ENCODE measurements around the gene OLA1. TPM values are rescaled to one million over a fixed set of nuclear protein-coding genes. Genes with fewer than 3 reads are reported as not detected.
A peak's percentile ranks its signal among the peaks of the same experiment; 100 is the strongest.

The OLA1 gene
- total RNA-seq, 1 donor from 2014 or later = 132 TPM

DNA sequence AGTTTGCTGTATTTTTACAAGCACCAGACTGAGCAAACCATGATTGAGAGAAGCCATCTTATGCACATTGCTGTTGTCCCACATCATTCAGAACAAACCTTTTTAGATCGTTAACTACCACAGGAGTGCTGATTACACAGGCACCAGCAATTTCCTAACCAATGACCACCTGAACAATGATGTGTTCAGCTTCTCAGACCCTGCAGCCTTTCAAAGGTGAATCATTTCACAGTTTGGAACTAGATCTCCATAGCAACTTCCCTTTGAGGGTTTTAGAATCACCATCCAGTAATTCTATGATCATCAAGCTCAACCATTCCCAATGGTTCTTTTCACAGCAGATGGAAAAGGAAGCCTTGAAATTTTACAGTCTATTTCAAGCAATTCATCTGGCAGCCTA is 71.4 kb downstream of the OLA1 start:
- TF ChIP-seq, protein P1, sequence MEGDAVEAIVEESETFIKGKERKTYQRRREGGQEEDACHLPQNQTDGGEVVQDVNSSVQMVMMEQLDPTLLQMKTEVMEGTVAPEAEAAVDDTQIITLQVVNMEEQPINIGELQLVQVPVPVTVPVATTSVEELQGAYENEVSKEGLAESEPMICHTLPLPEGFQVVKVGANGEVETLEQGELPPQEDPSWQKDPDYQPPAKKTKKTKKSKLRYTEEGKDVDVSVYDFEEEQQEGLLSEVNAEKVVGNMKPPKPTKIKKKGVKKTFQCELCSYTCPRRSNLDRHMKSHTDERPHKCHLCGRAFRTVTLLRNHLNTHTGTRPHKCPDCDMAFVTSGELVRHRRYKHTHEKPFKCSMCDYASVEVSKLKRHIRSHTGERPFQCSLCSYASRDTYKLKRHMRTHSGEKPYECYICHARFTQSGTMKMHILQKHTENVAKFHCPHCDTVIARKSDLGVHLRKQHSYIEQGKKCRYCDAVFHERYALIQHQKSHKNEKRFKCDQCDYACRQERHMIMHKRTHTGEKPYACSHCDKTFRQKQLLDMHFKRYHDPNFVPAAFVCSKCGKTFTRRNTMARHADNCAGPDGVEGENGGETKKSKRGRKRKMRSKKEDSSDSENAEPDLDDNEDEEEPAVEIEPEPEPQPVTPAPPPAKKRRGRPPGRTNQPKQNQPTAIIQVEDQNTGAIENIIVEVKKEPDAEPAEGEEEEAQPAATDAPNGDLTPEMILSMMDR (IDR thresholded peaks at IDR 0.05; ENCODE audit: insufficient read depth, low read length, severe bottlenecking) = no peak
- FAIRE-seq (no peak), DNase-seq (ENCODE audit: low read depth) (peak; percentile 96)
- Histone ChIP-seq H3K27me3 (ENCODE audit: control insufficient read depth, insufficient read depth, low read length) (no peaks in the 10 kb centered on the region), H3K4me3 (ENCODE audit: low read depth, low read length) (no peak overlapping the region), H3K36me3 (ENCODE audit: control insufficient read depth, insufficient read depth, low read length) (peaks cover 2% of the 10 kb centered on the region)

DNA sequence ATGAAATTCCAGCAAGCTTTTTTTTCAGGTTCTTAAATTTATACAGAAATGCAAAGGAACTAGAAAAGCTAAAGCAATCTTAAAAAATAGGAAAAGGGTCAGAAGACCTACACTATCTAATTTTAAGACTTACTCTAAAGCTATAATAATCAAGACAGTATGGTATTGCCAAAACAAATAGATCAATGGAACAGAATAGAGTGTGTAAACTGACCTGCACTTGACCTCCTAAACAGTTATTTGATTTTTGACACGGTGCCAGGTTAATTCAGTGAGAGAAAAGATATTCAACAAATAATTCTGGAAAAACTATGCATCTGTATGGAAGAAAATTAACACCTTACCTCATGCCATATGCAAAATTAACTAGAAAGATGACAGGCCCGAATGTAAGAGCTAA is 73.6 kb downstream of the OLA1 start:
- Histone ChIP-seq H3K4me3 (ENCODE audit: low read depth, low read length) (no peak overlapping the region), H3K36me3 (ENCODE audit: control insufficient read depth, insufficient read depth, low read length) (peaks cover 2% of the 10 kb centered on the region), H3K27me3 (ENCODE audit: control insufficient read depth, insufficient read depth, low read length) (no peaks in the 10 kb centered on the region)
- TF ChIP-seq, protein P1 (IDR thresholded peaks at IDR 0.05; ENCODE audit: insufficient read depth, low read length, severe bottlenecking) = no peak
- FAIRE-seq (no peak), DNase-seq (ENCODE audit: low read depth) (no peak)

DNA sequence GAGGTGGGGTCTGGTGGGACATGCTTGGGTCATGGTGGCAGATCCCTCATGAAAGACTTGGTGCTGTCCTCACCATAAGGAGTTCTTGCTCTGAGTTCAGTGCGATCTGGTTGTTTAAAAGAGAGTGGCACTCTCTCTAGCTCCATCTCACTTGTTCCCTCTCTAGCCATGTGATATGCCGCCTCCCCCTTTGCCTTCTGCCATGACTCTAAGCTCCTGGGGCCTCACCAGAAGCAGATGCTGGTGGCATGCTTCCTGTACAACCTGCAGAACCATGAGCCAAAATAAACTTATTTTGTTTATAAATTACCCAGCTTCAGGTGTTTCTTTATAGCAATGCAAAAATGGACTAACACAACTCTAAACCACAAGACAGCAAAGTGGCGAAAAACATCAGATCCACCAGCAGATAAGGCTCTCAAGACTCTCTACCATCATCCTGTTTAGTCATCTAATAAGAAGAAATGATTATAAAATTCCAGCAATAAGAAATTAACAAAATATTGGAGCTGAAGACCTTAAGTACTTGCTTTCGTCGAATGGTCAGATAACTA is 75.5 kb downstream of the OLA1 start:
- H3K4me3 ChIP-seq (ENCODE audit: low read depth, low read length) = no peak overlapping the region
- TF ChIP-seq, protein P1 (IDR thresholded peaks at IDR 0.05; ENCODE audit: insufficient read depth, low read length, severe bottlenecking) = no peak
- DNase-seq (ENCODE audit: low read depth) (no peak), FAIRE-seq (no peak)
- H3K36me3 ChIP-seq (ENCODE audit: control insufficient read depth, insufficient read depth, low read length) = peaks cover 2% of the 10 kb centered on the region
- no peaks in the 10 kb centered on the region for H3K27me3 ChIP-seq (ENCODE audit: control insufficient read depth, insufficient read depth, low read length)

DNA sequence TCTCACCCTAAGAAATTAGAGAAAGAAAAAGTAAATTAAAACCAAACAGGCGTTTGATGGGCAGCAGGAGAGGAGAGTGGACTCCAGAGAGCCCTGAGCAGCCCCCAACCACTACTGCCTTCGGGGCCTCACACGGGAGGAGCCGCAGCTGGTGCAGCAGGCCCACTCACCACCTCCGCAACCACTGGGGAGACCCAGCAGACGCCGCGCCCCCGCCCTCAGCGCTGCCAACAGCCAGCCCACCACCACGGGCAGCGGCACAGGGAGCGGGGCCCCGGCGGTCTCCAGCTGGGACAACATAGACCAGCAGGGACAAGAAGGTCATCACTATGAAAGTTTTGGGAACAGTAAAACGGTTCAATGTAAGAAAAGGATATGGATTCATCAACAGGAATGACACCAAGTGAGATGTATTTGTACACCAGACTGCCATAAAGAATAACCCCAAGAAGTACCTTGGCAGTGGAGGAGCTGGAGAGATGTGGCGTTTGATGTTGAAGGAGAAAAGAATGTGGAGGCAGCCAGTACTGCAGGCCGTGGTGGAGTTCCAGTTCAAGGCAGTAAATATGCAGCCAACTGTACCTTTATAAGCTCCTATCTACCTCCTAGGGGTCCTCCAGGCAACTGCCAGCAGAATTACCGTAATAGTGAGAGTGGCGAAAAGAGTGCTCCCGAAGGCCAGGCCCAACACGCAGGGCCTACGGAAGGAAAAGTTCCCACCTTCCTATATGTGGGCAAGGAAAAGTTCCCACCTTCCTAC is 76.5 kb downstream of the OLA1 start:
- DNase-seq (ENCODE audit: low read depth) (no peak), FAIRE-seq (no peak)
- H3K36me3 ChIP-seq (ENCODE audit: control insufficient read depth, insufficient read depth, low read length) = peaks cover 3% of the 10 kb centered on the region
- H3K27me3 ChIP-seq (ENCODE audit: control insufficient read depth, insufficient read depth, low read length) = no peaks in the 10 kb centered on the region
- TF ChIP-seq, protein P1 (IDR thresholded peaks at IDR 0.05; ENCODE audit: insufficient read depth, low read length, severe bottlenecking) = no peak
- H3K4me3 ChIP-seq (ENCODE audit: low read depth, low read length) = no peak overlapping the region

DNA sequence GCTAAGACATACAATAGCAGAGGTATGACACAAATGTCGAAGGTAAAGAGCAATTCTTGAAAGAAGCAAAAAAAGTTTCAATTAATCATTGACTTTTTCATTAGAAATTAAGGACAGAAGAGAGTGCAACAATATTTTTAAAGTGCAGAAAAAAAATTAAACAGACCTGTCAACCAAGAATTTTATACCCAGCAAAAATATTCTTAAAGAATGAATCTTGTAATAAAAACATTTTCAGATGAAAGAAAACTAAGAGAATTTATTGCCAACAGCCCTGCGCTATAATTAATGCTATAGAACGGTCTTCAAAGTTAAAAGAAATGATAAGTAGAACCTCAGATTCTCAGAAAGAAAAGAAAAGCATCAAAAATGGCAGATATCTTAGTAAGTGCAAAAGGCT is 79.0 kb downstream of the OLA1 start:
- TF ChIP-seq, protein P1 (IDR thresholded peaks at IDR 0.05; ENCODE audit: insufficient read depth, low read length, severe bottlenecking) = no peak
- FAIRE-seq (no peak), DNase-seq (ENCODE audit: low read depth) (no peak)
- Histone ChIP-seq H3K4me3 (ENCODE audit: low read depth, low read length) (no peak overlapping the region), H3K36me3 (ENCODE audit: control insufficient read depth, insufficient read depth, low read length) (peaks cover 3% of the 10 kb centered on the region), H3K27me3 (ENCODE audit: control insufficient read depth, insufficient read depth, low read length) (no peaks in the 10 kb centered on the region)

All from bronchial epithelial cell (primary cell).